Measurements from ENCODE around the gene FAM81B.

The FAM81B gene

GRCh38 chr5:95471487-95471886 lies 80.3 kb downstream of the FAM81B start:
- no peak for DNase-seq (ENCODE audit: low read depth, low spot score)

DNA sequence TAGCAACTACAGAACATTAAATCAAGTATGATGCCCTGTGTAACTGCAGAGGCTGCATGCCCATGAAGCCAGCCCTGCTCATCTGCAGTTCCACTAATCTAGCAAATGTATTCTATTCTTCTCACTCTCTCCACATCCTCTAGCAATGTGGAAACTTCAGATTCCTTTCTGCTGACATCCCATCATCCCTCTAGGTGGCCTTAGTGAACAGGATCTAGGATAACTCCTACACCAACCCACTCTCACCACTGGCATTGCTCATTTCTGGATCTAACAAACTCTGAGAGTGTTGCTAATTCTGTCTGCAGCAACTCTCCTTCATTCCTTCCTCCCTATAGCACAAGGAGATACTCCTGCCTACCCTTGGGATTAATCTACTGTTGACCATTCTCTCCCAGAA lies 80.8 kb downstream of the FAM81B start:
- no peak for DNase-seq (ENCODE audit: low read depth, low spot score)

GRCh38 chr5:95484421-95484820 lies 93.3 kb downstream of the FAM81B start:
- DNase-seq (ENCODE audit: low read depth, low spot score), result no peak

GRCh38 chr5:95486191-95486590 lies 95.0 kb downstream of the FAM81B start:
- DNase-seq (ENCODE audit: low read depth, low spot score), result no peak

DNA sequence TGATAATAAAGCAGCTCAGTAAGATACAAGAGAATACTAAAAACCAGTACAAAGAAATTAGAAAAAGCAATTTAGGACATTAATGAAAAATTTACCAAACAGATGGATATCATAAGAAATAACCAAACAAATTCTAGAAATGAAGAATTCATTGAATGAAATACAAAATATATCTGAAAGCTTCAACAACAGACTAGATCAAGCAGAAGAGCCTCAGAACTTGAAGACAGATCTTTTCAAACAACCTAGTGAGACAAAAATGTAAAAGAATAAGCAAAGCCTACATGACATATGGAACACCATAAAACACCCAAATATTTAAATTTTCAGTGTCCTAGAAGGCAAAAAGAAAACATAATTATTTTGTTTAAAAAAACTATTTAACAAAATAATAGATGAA lies 96.7 kb downstream of the FAM81B start:
- no peak for DNase-seq (ENCODE audit: low read depth, low spot score)
